HT1080 (cell line): ENCODE results near the gene FSTL4. TPM values are rescaled to one million over a fixed set of nuclear protein-coding genes. Genes with fewer than 3 reads are reported as not detected.

Source experiments
- DNase-seq: peaks from one replicate; pipeline ENCODE4 v3.0.0-alpha.2; 2015; ENCODE audit warnings: low read depth
- total RNA-seq: library from RNA; depleted of rRNA; stranded (reverse); fragments of >200 nt; shearing (Covaris generic); gene quantifications from 2 replicates; pipeline ENCODE4 v1.2.3, GENCODE V29; 2014

Gene FSTL4
- total RNA-seq, 1 experiment from 2014 or later: 0.47 TPM

GRCh38 chr5:133299728-133300127, 312.6 kb downstream of the FSTL4 start:
- no peak for DNase-seq

- no peak for DNase-seq
These were observed 313.3 kb downstream of the FSTL4 start for GRCh38 chr5:133299021-133299420.

GRCh38 chr5:133298447-133298846, 313.9 kb downstream of the FSTL4 start:
- no peak for DNase-seq

- DNase-seq: no peak
These were observed 315.0 kb downstream of the FSTL4 start for GRCh38 chr5:133297293-133297692.

- DNase-seq: no peak
These were observed 315.7 kb downstream of the FSTL4 start for GRCh38 chr5:133296624-133297023.

GRCh38 chr5:133295520-133295919, 316.8 kb downstream of the FSTL4 start:
- DNase-seq: peak; percentile 49

- no peak for DNase-seq
These were observed 318.0 kb downstream of the FSTL4 start for GRCh38 chr5:133294380-133294779.

- DNase-seq: no peak
These were observed 318.4 kb downstream of the FSTL4 start for GRCh38 chr5:133293960-133294359.

- peak; percentile 90 for DNase-seq
These were observed 320.0 kb downstream of the FSTL4 start for GRCh38 chr5:133292300-133292699.

GRCh38 chr5:133291524-133291923, 320.8 kb downstream of the FSTL4 start:
- DNase-seq: no peak

- no peak for DNase-seq
These were observed 321.6 kb downstream of the FSTL4 start for GRCh38 chr5:133290669-133291240.

- DNase-seq: no peak
These were observed 322.5 kb downstream of the FSTL4 start for GRCh38 chr5:133289686-133290367.

GRCh38 chr5:133287500-133287899, 324.8 kb downstream of the FSTL4 start:
- no peak for DNase-seq

GRCh38 chr5:133286483-133286882, 325.9 kb downstream of the FSTL4 start:
- DNase-seq: no peak

- peak; percentile 78 for DNase-seq
These were observed 326.7 kb downstream of the FSTL4 start for GRCh38 chr5:133285583-133286021.

GRCh38 chr5:133284306-133284705, 328.0 kb downstream of the FSTL4 start:
- DNase-seq: no peak

GRCh38 chr5:133278317-133278716, 334.0 kb downstream of the FSTL4 start:
- no peak for DNase-seq

GRCh38 chr5:133277744-133278143, 334.6 kb downstream of the FSTL4 start:
- DNase-seq: no peak

GRCh38 chr5:133276171-133276570, 336.2 kb downstream of the FSTL4 start:
- no peak for DNase-seq

GRCh38 chr5:133275631-133276030, 336.7 kb downstream of the FSTL4 start:
- no peak for DNase-seq

- DNase-seq: no peak
These were observed 337.8 kb downstream of the FSTL4 start for GRCh38 chr5:133274597-133274935.

- DNase-seq: peak; percentile 83
These were observed 338.4 kb downstream of the FSTL4 start for GRCh38 chr5:133273661-133274596.
